SH-SY5Y (cell line): ENCODE measurements around the gene PLXNB3.

Source experiments
- GATA2 ChIP-seq: IDR thresholded peaks from 2 replicates; pipeline ENCODE4 v1.6.1; 2011; ENCODE audit warnings: mild to moderate bottlenecking, low read depth, low read length
- GATA3 ChIP-seq: IDR thresholded peaks from 2 replicates; pipeline ENCODE4 v1.6.1; 2011; ENCODE audit warnings: low read depth, mild to moderate bottlenecking, low read length, moderate library complexity

GRCh38 chrX:153802513-153803045 lies 38.5 kb downstream of the PLXNB3 start:
- TF ChIP-seq GATA3 (no peak), GATA2 (no peak)
